Activated CD8-positive, alpha-beta memory T cell treated with anti-CD3 and anti-CD28 coated beads for 48 hours (primary cell): ENCODE results near the gene IGFBP4.

ENCODE experiments used
- DNase-seq, 3 experiments: peaks; one replicate each; pipeline ENCODE4 v3.0.0-alpha.2; 2020; ENCODE audit warnings: low read depth in 2 of 3, low spot score in 2 of 3

The IGFBP4 gene

DNA sequence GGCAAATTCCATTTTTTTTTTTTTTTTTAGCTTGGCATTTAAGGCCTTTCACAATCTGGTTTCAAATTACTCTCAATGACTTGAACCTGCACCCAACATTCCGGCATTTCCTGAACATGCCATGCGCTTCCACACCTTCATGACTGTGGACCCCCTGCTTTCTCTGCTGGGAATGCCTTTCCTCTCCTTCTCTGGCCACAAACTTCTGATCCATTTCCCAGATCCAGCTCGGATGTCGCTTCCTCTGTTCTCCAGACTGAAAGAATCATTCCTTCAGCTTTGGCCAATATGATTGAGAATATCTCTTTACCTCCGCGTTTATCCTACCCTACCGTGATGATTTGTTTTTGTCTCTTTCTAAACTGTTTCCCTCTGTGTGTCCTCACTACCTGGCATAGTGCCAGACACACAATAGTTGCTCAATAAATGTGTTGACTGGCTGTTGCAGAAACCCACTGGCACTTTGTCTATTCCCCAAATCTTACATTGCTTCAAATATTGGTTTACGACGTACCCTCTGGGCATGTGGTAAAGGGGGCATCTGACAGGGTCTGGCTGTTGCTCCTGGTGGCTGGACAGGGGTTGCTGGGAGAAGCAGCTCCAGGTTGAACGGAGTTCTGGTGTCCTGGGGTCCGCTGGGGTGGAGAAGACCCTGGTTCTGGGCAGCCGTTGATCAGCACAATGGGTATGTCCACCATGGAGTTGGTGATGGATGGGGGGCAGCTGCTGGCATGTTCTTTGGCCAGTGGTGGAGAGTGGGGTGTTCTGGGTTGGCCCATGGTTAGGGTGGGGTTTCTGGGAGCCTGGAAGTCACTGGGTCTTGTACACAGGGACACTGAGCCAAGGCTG lies 43.5 kb downstream of the IGFBP4 start:
- DNase-seq, result no peak

- DNase-seq, result no peak
Observed at GRCh38 chr17:40487371-40488020, 44.2 kb downstream of the IGFBP4 start.

GRCh38 chr17:40490289-40490853 lies 47.1 kb downstream of the IGFBP4 start:
- DNase-seq, result no peak

GRCh38 chr17:40490982-40491381 lies 47.7 kb downstream of the IGFBP4 start:
- no peak for DNase-seq

GRCh38 chr17:40491486-40491885 lies 48.2 kb downstream of the IGFBP4 start:
- no peak for DNase-seq

- no peak for DNase-seq
Observed at GRCh38 chr17:40493697-40494096, 50.4 kb downstream of the IGFBP4 start.

DNA sequence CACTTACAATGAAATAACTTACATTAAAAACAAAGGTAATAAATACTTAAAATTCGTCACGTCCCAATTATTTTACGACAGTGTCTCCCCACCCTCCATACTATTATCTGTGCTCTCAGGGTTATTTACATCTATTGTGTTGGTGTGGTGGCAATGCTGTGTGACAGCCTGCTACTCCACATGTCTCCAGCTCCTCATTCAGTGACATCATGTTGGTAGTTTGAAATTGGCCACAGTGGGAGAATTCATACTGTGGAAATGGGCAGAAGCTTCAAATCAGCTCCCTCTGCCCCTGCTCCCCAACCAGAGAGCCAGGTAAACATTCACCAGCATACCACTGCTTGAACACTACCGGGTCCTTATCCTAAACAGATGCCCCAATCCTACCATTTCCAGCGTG lies 51.9 kb downstream of the IGFBP4 start:
- DNase-seq, result no peak

GRCh38 chr17:40496170-40496569 lies 52.9 kb downstream of the IGFBP4 start:
- no peak for DNase-seq

DNA sequence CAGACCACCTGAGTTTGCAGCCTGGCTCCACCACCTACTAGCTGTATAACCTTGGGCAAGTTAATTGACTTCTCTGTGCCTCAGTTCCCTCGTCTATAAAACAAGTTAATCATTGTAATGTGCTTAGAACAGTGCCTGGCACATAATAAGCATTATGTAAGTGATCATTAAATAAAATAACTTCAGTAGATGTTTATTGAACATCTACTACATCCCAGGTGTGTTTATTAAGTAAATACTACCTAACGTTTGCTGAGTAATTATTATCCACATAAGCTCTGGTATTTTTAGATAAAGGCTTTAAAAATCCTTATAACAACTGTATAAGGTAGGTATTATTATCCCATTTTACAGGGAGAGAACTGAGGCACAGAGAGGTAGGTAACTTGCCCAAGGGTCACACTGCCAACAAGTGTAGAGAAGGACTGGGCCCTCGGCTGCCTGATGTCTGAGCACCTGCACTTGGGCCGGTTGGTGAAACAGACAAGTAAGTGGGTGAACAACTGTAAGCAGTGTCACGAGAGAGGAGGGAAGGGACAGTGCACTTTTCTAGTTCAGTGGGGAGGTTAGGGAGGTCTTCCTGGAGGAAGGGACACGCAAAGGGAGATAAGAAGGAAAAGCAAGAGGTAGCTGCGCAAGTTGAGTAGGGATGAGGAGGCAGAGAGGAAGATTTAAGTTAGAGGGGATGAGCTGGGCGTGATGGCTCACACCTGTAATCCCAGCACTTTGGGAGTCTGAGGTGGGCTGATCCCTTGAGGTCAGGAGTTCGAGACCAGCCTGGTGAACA lies 53.6 kb downstream of the IGFBP4 start:
- DNase-seq, result no peak

- DNase-seq, result no peak
Observed at GRCh38 chr17:40497695-40498094, 54.4 kb downstream of the IGFBP4 start.

GRCh38 chr17:40498281-40499084 lies 55.2 kb downstream of the IGFBP4 start:
- DNase-seq, result no peak

DNA sequence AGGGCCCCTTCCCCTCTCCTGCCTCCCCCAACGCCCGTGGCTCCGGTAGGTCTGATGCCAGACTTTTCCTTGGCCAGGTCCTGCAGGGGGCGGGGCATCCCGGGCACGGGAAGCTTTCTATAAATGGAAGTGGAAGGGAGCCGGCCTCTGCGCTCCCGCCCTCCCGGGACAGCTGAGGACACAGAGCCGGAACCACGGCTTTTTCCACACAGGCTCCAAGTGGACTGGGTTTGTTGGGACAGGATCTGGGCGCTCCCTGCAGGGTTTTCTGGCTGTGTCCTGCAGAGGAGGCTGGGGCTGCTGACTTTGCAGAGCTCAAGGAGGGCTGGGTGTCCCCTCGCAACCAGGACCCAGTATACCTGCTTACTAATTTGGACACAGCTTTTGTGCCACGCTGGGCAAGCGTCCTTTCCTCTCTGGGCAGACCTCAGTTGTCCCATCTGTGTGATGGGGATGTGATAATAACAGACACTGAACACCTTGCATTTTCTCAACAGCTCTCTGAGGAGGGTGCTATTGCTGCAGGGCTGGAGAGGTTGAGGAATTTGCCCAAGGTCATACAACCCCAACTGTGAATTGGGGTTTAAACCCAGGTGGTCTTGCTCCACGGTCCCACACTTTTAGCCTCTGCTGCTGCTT lies 56.4 kb downstream of the IGFBP4 start:
- no peak for DNase-seq

DNA sequence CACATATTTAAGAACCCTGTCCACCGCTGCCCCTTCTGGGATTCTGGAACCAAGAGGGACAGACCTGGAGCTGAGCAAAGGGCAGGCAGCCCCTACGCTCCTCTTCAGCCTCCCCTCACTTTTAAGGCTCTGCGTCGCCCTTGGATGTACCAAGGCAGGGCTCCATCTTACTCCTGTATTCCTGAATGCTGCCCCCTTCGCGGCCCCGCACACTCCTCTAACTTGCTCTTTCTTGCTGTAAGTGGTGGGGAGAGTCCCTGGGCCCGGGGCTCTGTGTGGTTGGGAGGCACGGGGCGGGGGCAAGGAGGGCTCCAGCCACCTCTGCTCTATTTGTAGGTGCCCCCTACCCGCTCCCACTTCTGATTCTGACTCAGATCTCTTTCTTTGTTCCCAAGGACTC lies 56.9 kb downstream of the IGFBP4 start:
- no peak for DNase-seq

GRCh38 chr17:40500709-40501108 lies 57.5 kb downstream of the IGFBP4 start:
- DNase-seq, result no peak

- no peak for DNase-seq
Observed at GRCh38 chr17:40501499-40501911, 58.3 kb downstream of the IGFBP4 start, which contains the start of gene TNS4. Gene TNS4 (minus strand): TSS chr17:40501623. CDS start chr17:40496425, 5,198 bp downstream.

- DNase-seq, result no peak
Observed at GRCh38 chr17:40502716-40503115, 59.5 kb downstream of the IGFBP4 start.

GRCh38 chr17:40503154-40503553 lies 59.9 kb downstream of the IGFBP4 start:
- no peak for DNase-seq

DNA sequence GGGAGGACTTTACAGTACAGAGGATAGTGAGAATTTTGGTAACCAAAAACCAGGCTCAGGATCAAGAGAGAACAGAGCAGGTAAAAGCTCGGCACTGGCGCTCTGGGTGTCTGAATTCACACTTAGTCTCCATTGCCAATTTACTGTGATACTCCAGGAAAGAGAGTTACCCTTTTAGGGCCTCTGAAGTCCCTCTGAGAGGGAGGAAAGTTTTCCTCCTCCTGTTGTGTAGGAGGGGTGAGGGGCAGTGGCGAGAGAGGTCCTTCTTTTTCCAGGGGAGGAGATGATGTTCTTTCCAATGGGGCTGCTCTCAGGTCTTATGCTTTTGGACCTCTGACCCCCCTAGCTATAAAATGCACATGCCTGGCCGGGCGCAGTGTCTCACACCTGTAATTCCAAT lies 63.5 kb downstream of the IGFBP4 start:
- DNase-seq, result no peak
